HFFc6 (cell line): Measurements from ENCODE around the gene LUC7L3. TPM values are rescaled to one million over a fixed set of nuclear protein-coding genes. Genes with fewer than 3 reads are reported as not detected.
"Not testable (repeated sequence)": the region's sequence is repeated elsewhere in the genome, so short reads cannot be mapped to it uniquely, and the experiment has no call there.

ENCODE experiments used
- DNase-seq: peaks from one replicate; pipeline ENCODE4 v3.0.0-alpha.2; 2018
- H3K27ac Mint-ChIP-seq: 2 replicates; pipeline ENCODE4 v1.8.0; 2020; ENCODE audit warnings: mild to moderate bottlenecking, mixed read lengths
- H3K27me3 Mint-ChIP-seq: 2 replicates; pipeline ENCODE4 v1.8.0; 2021; ENCODE audit warnings: mild to moderate bottlenecking, moderate library complexity, mixed read lengths; ENCODE audit not compliant: insufficient read depth
- H3K36me3 Mint-ChIP-seq: 2 replicates; pipeline ENCODE4 v1.8.0; 2021; ENCODE audit warnings: low read depth, mixed read lengths
- H3K4me1 Mint-ChIP-seq: 2 replicates; pipeline ENCODE4 v1.8.0; 2020; ENCODE audit warnings: low read depth, mixed read lengths
- H3K4me3 Mint-ChIP-seq: 2 replicates; pipeline ENCODE4 v1.8.0; 2020; ENCODE audit warnings: mild to moderate bottlenecking, moderate library complexity, mixed read lengths
- H3K9me3 Mint-ChIP-seq: 2 replicates; pipeline ENCODE4 v1.8.0; 2020; ENCODE audit warnings: mild to moderate bottlenecking, mixed read lengths
- microRNA-seq: library from miRNA; unstranded; fragments of <30 nt; microRNA quantifications from one replicate; pipeline ENCODE4, GENCODE V29; 2019
- total RNA-seq, 6 experiments: library from RNA; stranded (reverse); fragmentation: NEBNext Ultra II Directional; extraction: Animal tissue kit (Norgen Biotek cat#: 25700); gene quantifications; 2 replicates in 1 of 6; 3 replicates in 5 of 6; pipeline ENCODE4 v1.2.3, GENCODE V29; 2021
- TF ChIP-seq, protein P1 (sequence below): fragments of 200-600 bp; sonication (generic); IDR thresholded peaks from 2 replicates; pipeline ENCODE4 v1.5.0; 2021; ENCODE audit warnings: antibody characterized with exemption, mild to moderate bottlenecking

LUC7L3 gene
- total RNA-seq, 6 experiments from 2014 or later, result 54.0 to 76.3 (median 59.1) TPM

DNA sequence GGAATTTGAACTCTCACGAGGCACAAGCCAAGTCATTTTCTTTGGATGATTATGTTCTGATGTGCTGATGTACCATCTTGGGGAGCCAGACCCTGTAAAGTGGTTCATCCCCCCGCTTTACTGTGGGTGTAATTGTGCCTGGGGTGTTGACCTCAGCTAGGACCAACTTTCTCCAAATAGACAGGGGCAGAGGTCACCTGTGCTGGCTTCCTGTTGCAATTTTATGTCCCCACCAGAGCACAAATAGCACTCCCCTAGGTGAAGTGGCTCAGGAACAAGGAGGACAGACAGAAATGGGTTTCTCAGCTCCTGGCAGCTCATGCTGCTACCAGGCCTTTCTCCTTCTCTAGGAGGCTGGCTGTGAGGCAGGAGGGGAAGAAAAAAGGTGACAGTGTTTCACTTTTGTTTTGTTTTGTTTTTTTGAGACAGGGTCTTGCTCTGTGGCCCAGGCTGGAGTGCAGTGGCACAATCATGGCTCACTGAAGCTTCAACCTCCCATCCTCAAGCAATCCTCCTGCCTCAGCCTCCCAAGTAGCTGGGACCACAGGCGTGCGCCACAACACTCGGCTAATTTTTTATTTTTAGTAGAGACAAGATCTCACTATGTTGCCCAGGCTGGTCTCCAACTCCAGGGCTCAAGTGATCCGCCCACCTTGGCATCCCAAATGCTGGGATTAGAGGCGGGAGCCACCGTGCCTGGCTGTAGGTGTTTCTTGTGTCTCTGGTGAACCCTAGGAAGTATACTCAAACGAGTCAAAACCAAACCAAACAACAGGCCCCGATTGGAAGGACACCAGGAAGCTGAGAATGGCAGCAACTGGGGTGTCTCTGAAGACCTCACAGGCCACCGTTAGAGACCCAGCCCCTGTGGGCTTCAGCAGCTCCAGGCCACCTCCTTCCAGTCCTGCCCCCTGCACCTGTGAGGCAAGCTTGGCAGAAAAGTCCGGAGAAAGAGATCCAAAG lies 83.5 kb downstream of the LUC7L3 start:
- Mint-ChIP-seq H3K4me3 (no peak overlapping the region), H3K9me3 (no peaks in the 10 kb centered on the region), H3K4me1 (peaks cover 8% of the 10 kb centered on the region; the same call in 1 of the 2 replicates), H3K36me3 (no peaks in the 10 kb centered on the region), H3K27ac (no peak overlapping the region), H3K27me3 (peaks cover 18% of the 10 kb centered on the region)
- no peak for DNase-seq
- TF ChIP-seq, protein P1, sequence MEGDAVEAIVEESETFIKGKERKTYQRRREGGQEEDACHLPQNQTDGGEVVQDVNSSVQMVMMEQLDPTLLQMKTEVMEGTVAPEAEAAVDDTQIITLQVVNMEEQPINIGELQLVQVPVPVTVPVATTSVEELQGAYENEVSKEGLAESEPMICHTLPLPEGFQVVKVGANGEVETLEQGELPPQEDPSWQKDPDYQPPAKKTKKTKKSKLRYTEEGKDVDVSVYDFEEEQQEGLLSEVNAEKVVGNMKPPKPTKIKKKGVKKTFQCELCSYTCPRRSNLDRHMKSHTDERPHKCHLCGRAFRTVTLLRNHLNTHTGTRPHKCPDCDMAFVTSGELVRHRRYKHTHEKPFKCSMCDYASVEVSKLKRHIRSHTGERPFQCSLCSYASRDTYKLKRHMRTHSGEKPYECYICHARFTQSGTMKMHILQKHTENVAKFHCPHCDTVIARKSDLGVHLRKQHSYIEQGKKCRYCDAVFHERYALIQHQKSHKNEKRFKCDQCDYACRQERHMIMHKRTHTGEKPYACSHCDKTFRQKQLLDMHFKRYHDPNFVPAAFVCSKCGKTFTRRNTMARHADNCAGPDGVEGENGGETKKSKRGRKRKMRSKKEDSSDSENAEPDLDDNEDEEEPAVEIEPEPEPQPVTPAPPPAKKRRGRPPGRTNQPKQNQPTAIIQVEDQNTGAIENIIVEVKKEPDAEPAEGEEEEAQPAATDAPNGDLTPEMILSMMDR, result no peak

GRCh38 chr17:50803676-50804075 lies 84.3 kb downstream of the LUC7L3 start:
- Mint-ChIP-seq H3K27me3 (peaks cover 15% of the 10 kb centered on the region), H3K9me3 (no peaks in the 10 kb centered on the region), H3K27ac (no peak overlapping the region), H3K4me1 (peaks cover 8% of the 10 kb centered on the region; the same call in 1 of the 2 replicates), H3K4me3 (no peak overlapping the region), H3K36me3 (no peaks in the 10 kb centered on the region)
- DNase-seq, result no peak
- TF ChIP-seq, protein P1, result no peak

DNA sequence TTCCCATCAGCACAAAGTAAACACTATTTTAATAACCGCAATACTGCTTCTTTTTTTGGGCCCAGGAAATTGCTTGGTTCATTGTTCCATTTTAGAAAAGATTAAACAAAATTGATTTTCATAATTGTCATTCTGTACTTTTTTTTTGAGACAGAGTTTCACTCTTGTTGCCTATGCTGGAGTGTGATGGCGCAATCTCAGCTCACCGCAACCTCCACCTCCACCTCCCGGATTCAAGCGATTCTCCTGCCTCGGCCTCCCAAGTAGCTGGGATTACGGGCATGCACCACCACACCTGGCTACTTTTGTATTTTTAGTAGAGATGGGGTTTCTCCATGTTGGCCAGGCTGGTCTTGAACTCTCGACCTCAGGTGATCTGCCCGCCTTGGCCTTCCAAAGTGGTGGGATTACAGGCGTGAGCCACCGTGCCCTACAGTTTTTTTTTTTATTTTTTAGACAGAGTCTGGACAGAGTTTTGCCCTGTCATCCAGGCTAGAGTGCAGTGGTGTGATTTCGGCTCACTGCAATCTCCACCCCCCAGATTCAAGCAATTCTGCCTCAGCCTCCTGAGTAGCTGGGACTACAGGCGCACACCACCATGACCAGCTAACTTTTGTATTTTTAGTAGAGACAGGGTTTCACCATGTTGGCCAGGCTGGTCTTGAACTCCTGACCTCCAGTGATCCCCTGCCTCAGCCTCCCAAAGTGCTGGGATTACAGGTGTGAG lies 85.5 kb downstream of the LUC7L3 start:
- not testable (repeated sequence) for H3K9me3 Mint-ChIP-seq, H3K4me1 Mint-ChIP-seq, DNase-seq, H3K36me3 Mint-ChIP-seq, H3K4me3 Mint-ChIP-seq, H3K27ac Mint-ChIP-seq
- peaks cover 19% of the 10 kb centered on the region for H3K27me3 Mint-ChIP-seq

GRCh38 chr17:50805486-50805885 lies 86.1 kb downstream of the LUC7L3 start:
- peaks cover 8% of the 10 kb centered on the region; the same call in 1 of the 2 replicates for H3K4me1 Mint-ChIP-seq
- no peak for DNase-seq

More at GRCh38 chr17:50805486-50805885, 86.1 kb downstream of the LUC7L3 start:
- TF ChIP-seq, protein P1, result no peak
- H3K9me3 Mint-ChIP-seq, result no peaks in the 10 kb centered on the region
- peaks cover 18% of the 10 kb centered on the region for H3K27me3 Mint-ChIP-seq
- no peak overlapping the region for H3K27ac Mint-ChIP-seq
- H3K36me3 Mint-ChIP-seq, result no peaks in the 10 kb centered on the region
- H3K4me3 Mint-ChIP-seq, result no peak overlapping the region

Small RNA genes lying within 50 kb of the gene (microRNA-seq; reads per million reads assigned to microRNA genes)
- not detected for gene MIR8059

Other genes with a start within 250 kb of the LUC7L3 start
- gene RSAD1, start 240.7 kb upstream of the LUC7L3 start, total RNA-seq, result 10 to 100 TPM; 14.9 to 20.4 (median 17.5) TPM
- gene MYCBPAP, start 211.2 kb upstream of the LUC7L3 start, total RNA-seq, result under 1 TPM; 0.12 to 0.76 (median 0.28) TPM
- gene EPN3, start 186.9 kb upstream of the LUC7L3 start, total RNA-seq, result under 1 TPM in 1 of 6 experiments, not detected in 5; 0.05 TPM
- gene SPATA20, start 172.4 kb upstream of the LUC7L3 start, total RNA-seq, result 10 to 100 TPM; 53.4 to 71.2 (median 62.6) TPM
- gene CACNA1G, start 158.9 kb upstream of the LUC7L3 start, total RNA-seq, result under 1 TPM in 5 of 6 experiments, not detected in 1; 0.03 to 0.19 (median 0.05) TPM
- 10 to 100 TPM; 18.4 to 23.6 (median 21.3) TPM for gene ABCC3, start 84.7 kb upstream of the LUC7L3 start, total RNA-seq
- 10 to 100 TPM; 43.1 to 48.4 (median 46.6) TPM for gene ANKRD40, start 11.7 kb upstream of the LUC7L3 start, total RNA-seq
- not detected for gene ANKRD40CL, start 47.9 kb downstream of the LUC7L3 start, total RNA-seq
- under 1 TPM in 3 of 6 experiments, not detected in 3; 0.05 to 0.07 (median 0.05) TPM for gene WFIKKN2, start 116.0 kb downstream of the LUC7L3 start, total RNA-seq
- gene TOB1, start 146.8 kb downstream of the LUC7L3 start, total RNA-seq, result 10 to 100 TPM; 76.3 to 94.1 (median 89.1) TPM